ENCODE data around the gene OR11G2. TPM values are rescaled to one million over a fixed set of nuclear protein-coding genes. Genes with fewer than 3 reads are reported as not detected.
A peak's percentile ranks its signal among the peaks of the same experiment; 100 is the strongest.

OR11G2 gene
- total and polyA plus RNA-seq, 12 donors: not detected

GRCh38 chr14:20179218-20179617, 11.5 kb upstream of the OR11G2 start:
- no peaks in the 10 kb centered on the region for H3K9me3 ChIP-seq (replicated peaks in 1 of 3)
- peak in 6 of 7 donors; percentile 17 to 63 (median 34) for DNase-seq
- no peaks in the 10 kb centered on the region for H3K4me1 ChIP-seq (replicated peaks in 1 of 2)
- intact Hi-C loops (cut with DNase I): no loop called here
- no peaks in the 10 kb centered on the region for H3K27me3 ChIP-seq
- TF ChIP-seq CTCF (IDR thresholded peaks at IDR 0.05) (no peak), POLR2A (IDR thresholded peaks at IDR 0.05) (no peak)
- peak overlapping the region in 3 of 5 donors; percentile 26 to 84 (median 60) for H3K27ac ChIP-seq
- no peak overlapping the region for H3K4me3 ChIP-seq
- WGBS, 4 donors: 43 to 55% (median 50%) methylated on average over 5 of the region's 5 CpGs
- no peaks in the 10 kb centered on the region for H3K36me3 ChIP-seq (replicated peaks in 1 of 2)

- Histone ChIP-seq H3K36me3 (replicated peaks in 1 of 2) (no peaks in the 10 kb centered on the region), H3K27ac (peak overlapping the region in 3 of 5 donors; percentile 26 to 84 (median 60)), H3K4me1 (replicated peaks in 1 of 2) (no peaks in the 10 kb centered on the region), H3K4me3 (no peak overlapping the region), H3K9me3 (replicated peaks in 1 of 3) (no peaks in the 10 kb centered on the region), H3K27me3 (no peaks in the 10 kb centered on the region)
- no peak for DNase-seq
- TF ChIP-seq CTCF (IDR thresholded peaks at IDR 0.05): no peak
- WGBS, 4 donors: 43 to 64% (median 53%) methylated on average over 2 of the region's 2 CpGs
- intact Hi-C loops (cut with DNase I): no loop called here
Observed at GRCh38 chr14:20179880-20180279, 10.8 kb upstream of the OR11G2 start.

- WGBS, 4 donors: 32 to 48% (median 42%) methylated on average over 2 of the region's 2 CpGs
- no peak for DNase-seq
- H3K4me3 ChIP-seq: no peak overlapping the region
- H3K9me3 ChIP-seq (replicated peaks in 1 of 3): no peaks in the 10 kb centered on the region
- H3K36me3 ChIP-seq (replicated peaks in 1 of 2): no peaks in the 10 kb centered on the region
- no peaks in the 10 kb centered on the region for H3K27me3 ChIP-seq
- peak overlapping the region in 2 of 5 donors; percentile 17 to 73 for H3K27ac ChIP-seq
- intact Hi-C loops (cut with DNase I): no loop called here
- H3K4me1 ChIP-seq (replicated peaks in 1 of 2): no peaks in the 10 kb centered on the region
- TF ChIP-seq CTCF (IDR thresholded peaks at IDR 0.05) (no peak), POLR2A (IDR thresholded peaks at IDR 0.05) (no peak)
Observed at GRCh38 chr14:20180486-20180885, 10.2 kb upstream of the OR11G2 start.

GRCh38 chr14:20184181-20184580, 6.5 kb upstream of the OR11G2 start:
- 46 to 69% (median 50%) methylated on average over 5 of the region's 5 CpGs for WGBS, 4 donors

More at GRCh38 chr14:20184181-20184580, 6.5 kb upstream of the OR11G2 start:
- intact Hi-C loops (cut with DNase I): no loop called here
- no peak for DNase-seq
- no peaks in the 10 kb centered on the region for H3K9me3 ChIP-seq (replicated peaks in 1 of 3)
- no peaks in the 10 kb centered on the region for H3K36me3 ChIP-seq (replicated peaks in 1 of 2)
- H3K27me3 ChIP-seq: no peaks in the 10 kb centered on the region
- TF ChIP-seq POLR2A (IDR thresholded peaks at IDR 0.05): no peak
- no peak for TF ChIP-seq CTCF (IDR thresholded peaks at IDR 0.05)
- no peak overlapping the region for H3K27ac ChIP-seq
- no peak overlapping the region for H3K4me3 ChIP-seq
- H3K4me1 ChIP-seq (replicated peaks in 1 of 2): no peaks in the 10 kb centered on the region
